Skeletal muscle tissue (tissue), 4 donors: Measurements from ENCODE around the gene BTBD18. TPM values are rescaled to one million over a fixed set of nuclear protein-coding genes. Genes with fewer than 3 reads are reported as not detected.

Source experiments
- H3K27ac ChIP-seq: one replicate; pipeline ENCODE4 v1.7.0; 2013; ENCODE audit warnings: mild to moderate bottlenecking, low read depth, low read length, inconsistent platforms
- H3K27me3 ChIP-seq, 3 donors: one replicate each; pipeline ENCODE4 v1.7.0; 2013; ENCODE audit warnings: low read length in 3 of 3; ENCODE audit not compliant: control insufficient read depth in 3 of 3, insufficient read depth in 3 of 3
- H3K36me3 ChIP-seq, 3 donors: one replicate each; pipeline ENCODE4 v1.7.0; 2013; ENCODE audit warnings: low read length in 3 of 3; ENCODE audit not compliant: control insufficient read depth in 3 of 3, insufficient read depth in 3 of 3
- H3K4me1 ChIP-seq, 3 donors: one replicate each; pipeline ENCODE4 v1.7.0; 2013; ENCODE audit warnings: low read length in 3 of 3, mild to moderate bottlenecking in 3 of 3; ENCODE audit not compliant: control insufficient read depth in 3 of 3, insufficient read depth in 3 of 3
- H3K4me3 ChIP-seq, 3 donors: one replicate each; pipeline ENCODE4 v1.7.0; 2013; ENCODE audit warnings: low read length in 3 of 3
- H3K9ac ChIP-seq, 3 donors: one replicate each; pipeline ENCODE4 v1.7.0; 2013; ENCODE audit warnings: low read length in 3 of 3, mild to moderate bottlenecking in 3 of 3, moderate library complexity in 2 of 3, low read depth in 1 of 3
- H3K9me3 ChIP-seq, 3 donors: one replicate each; pipeline ENCODE4 v1.7.0; 2013; ENCODE audit warnings: low read length in 3 of 3; ENCODE audit not compliant: control insufficient read depth in 3 of 3
- total RNA-seq: library from RNA; depleted of rRNA; stranded (reverse); fragments of >200 nt; gene quantifications from one replicate; pipeline ENCODE4 v1.2.3, GENCODE V29; 2014
- donor health status: Osteomylitis.

Gene BTBD18
- not detected for total RNA-seq

DNA sequence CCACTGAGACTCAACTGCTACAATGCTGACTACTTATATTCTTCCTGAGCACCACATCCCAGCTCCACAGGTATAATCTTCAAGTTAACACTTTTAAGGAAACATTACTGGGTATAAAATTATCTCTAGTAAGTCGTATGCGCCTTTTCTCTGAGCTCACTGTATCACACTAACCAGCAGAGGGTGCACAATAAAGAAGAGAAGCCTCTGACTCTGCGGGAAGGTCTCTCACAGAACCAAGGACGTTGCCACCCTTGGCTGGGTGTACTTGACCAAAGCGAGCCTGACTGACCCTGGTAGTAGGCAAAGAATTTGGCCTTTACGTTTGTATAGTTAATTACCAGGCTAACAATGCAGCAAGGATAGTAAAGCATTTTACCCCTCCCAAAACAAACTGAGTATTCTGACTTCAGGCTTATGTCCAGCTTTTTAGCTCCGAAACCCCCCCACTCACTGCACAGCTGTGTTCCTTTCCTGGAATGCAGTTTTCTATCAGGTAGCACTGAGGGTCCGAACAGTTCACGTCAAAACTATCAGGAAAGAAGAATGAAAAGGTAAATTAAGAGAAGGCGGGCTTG is at the start of gene BTBD18:
Gene BTBD18, minus strand, starts transcription at position 144 of the 578 bp plus-strand sequence. CDS start 631 bp downstream, outside the sequence.
- H3K9ac ChIP-seq, result no peak within 1 kb of the TSS
- no peak within 1 kb of the TSS for H3K4me3 ChIP-seq
- no peaks in the 10 kb centered on the region for H3K27me3 ChIP-seq
- peaks cover 0 to 9% (median 4%) of the 10 kb centered on the region in 3 donors for H3K36me3 ChIP-seq
- no peaks in the 10 kb centered on the region for H3K4me1 ChIP-seq
- no peaks in the 10 kb centered on the region for H3K9me3 ChIP-seq
- H3K27ac ChIP-seq, result no peak within 1 kb of the TSS

DNA sequence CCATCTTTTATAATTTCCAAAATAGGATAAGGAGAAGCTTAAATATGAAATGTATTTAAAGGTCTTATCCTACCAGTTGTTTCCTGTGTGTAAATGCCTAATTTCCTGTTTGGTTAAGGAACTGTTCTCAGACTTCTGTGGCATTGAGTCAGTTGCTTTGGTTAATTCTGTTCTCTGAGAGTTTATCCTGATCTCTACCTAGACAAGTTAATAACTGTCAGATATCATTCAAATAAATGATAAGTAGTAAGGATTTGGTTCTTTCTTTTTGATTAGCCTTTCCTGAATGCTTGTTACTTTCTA is 49.5 kb upstream of the BTBD18 start:
- H3K9ac ChIP-seq, result no peak overlapping the region
- H3K9me3 ChIP-seq, result no peaks in the 10 kb centered on the region
- peaks cover 28 to 30% (median 29%) of the 10 kb centered on the region in 3 donors for H3K4me1 ChIP-seq
- no peaks in the 10 kb centered on the region for H3K27me3 ChIP-seq
- no peak overlapping the region for H3K4me3 ChIP-seq
- H3K36me3 ChIP-seq, result peaks cover 26 to 53% (median 45%) of the 10 kb centered on the region in 3 donors
- no peak overlapping the region for H3K27ac ChIP-seq

DNA sequence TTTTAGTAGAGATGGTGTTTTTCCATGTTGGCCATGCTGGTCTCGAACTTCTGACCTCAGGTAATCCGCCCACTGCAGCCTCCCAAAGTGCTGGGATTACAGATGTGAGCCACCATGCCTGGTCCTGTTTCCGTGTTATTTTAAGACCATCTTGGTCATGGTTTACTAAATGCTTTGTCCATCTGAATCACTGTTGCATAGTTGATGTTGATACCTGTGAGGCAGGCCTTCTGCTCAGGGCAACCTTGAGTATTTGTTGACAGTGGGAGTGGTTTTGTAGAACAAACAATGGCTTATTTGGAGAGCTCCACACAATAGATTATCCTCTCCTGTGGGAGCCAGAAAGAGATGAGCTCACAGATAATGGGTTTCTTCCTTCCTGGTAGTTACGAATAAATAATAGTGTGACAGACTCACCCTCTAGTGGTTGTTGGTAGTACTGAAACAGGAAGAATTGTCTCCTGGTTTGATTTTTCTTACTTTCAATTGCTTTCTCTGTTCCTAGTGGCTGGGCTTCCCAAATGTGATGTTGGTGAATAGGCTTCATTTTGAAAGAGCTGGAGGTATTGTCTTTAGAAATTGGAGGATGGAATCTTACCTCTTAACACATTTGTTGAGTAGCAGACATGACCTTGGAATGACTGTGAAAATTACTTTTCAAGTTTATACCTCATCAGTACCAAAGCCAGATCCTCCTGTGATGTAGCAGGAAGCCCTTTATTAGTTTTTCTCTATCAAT is 49.0 kb upstream of the BTBD18 start:
- H3K27ac ChIP-seq, result peak overlapping the region; percentile 34
- no peak overlapping the region for H3K4me3 ChIP-seq
- H3K4me1 ChIP-seq, result peaks cover 24 to 25% (median 25%) of the 10 kb centered on the region in 3 donors
- H3K9me3 ChIP-seq, result no peaks in the 10 kb centered on the region
- H3K27me3 ChIP-seq, result no peaks in the 10 kb centered on the region
- H3K9ac ChIP-seq, result no peak overlapping the region
- H3K36me3 ChIP-seq, result peaks cover 26 to 52% (median 44%) of the 10 kb centered on the region in 3 donors

DNA sequence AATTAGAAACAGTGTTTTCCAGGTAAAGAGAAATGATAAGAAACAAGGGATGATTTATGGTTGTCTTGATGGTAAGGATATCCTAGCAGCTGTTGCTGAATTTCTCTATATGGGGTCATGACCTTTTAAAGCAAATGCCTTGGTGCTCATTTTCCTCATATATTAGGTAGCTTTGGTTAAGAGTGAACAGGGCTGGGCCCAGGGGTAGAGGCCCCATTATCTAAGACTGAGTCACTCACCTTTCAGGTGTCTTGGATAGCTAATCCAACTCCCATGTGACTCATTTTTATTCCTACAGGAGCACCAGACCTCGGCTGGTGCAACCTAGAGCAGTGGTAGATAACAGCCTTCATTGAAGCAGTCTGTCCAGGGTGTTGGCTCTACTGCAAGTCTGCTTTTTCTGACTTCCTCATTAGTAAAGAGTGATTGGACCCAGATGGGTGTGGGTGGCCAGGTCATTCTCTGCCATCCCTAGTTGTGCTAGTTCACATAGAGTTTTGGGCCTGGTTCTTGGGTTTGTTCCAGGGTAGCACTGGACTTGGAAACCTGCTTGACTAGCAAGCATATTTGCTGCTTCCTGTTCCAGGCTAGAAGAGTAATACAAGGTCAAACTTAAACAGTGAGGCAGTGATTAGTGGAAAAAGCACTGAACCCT is 47.4 kb upstream of the BTBD18 start:
- H3K9me3 ChIP-seq, result no peaks in the 10 kb centered on the region
- H3K4me3 ChIP-seq, result no peak overlapping the region
- peak overlapping the region; percentile 1 to 27 (median 7) for H3K9ac ChIP-seq
- peaks cover 28 to 45% (median 37%) of the 10 kb centered on the region in 3 donors for H3K36me3 ChIP-seq
- peaks cover 22 to 25% (median 25%) of the 10 kb centered on the region in 3 donors for H3K4me1 ChIP-seq
- H3K27me3 ChIP-seq, result no peaks in the 10 kb centered on the region
- peak overlapping the region; percentile 15 for H3K27ac ChIP-seq

DNA sequence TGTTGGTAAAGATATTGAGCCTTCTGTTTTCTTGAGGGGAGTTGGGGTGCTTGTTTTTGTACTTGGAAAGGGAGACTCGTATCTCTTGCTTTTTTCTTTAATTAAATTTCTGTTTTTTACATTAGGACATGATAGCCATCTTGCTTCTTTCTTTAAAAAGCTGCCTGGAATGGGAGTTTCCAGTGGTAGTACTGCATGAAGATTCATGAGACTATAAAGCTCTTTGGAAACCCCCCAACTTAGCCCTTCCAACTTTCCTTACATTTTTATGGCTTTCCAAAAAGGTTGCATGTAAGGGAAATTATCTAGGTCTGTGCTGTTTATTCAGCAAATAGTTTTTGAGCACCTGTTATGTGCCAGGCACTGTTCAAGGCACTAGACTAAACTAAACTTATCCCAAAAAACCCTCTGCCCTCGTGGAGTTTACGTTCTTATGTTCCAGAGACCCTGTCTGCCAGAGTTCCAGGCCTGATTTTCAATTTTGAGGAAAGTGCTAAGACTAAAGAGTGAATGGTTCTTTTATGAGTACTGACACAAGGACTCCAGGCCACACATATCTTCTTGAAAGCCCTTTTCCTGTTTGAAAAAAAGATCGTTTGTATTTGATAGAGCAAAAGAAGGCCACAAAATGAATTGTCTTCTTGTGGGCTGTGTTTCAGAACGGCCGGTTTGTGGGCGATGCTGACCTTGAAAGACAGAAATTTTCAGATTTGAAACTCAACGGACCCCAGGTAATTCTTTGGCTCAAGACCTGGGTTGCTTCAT is 41.9 kb upstream of the BTBD18 start:
- Histone ChIP-seq H3K27me3 (no peaks in the 10 kb centered on the region), H3K27ac (peak overlapping the region; percentile 50), H3K9ac (no peak overlapping the region), H3K4me1 (peaks cover 8 to 23% (median 13%) of the 10 kb centered on the region in 3 donors), H3K4me3 (no peak overlapping the region), H3K9me3 (no peaks in the 10 kb centered on the region), H3K36me3 (peaks cover 19 to 33% (median 30%) of the 10 kb centered on the region in 3 donors)

GRCh38 chr11:57792870-57793269 is 41.3 kb upstream of the BTBD18 start:
- Histone ChIP-seq H3K27ac (peak overlapping the region; percentile 50), H3K27me3 (no peaks in the 10 kb centered on the region), H3K36me3 (peaks cover 19 to 33% (median 29%) of the 10 kb centered on the region in 3 donors), H3K4me3 (no peak overlapping the region), H3K9ac (peak overlapping the region in 1 of 3 donors; percentile 41), H3K9me3 (no peaks in the 10 kb centered on the region), H3K4me1 (peaks cover 10 to 27% (median 19%) of the 10 kb centered on the region in 3 donors)

GRCh38 chr11:57792060-57792541 is 40.5 kb upstream of the BTBD18 start:
- H3K9me3 ChIP-seq, result no peaks in the 10 kb centered on the region
- no peak overlapping the region for H3K9ac ChIP-seq
- no peaks in the 10 kb centered on the region for H3K27me3 ChIP-seq
- peak overlapping the region; percentile 45 for H3K27ac ChIP-seq
- H3K4me3 ChIP-seq, result no peak overlapping the region
- peaks cover 17 to 33% (median 27%) of the 10 kb centered on the region in 3 donors for H3K36me3 ChIP-seq
- H3K4me1 ChIP-seq, result peaks cover 12 to 33% (median 23%) of the 10 kb centered on the region in 3 donors

DNA sequence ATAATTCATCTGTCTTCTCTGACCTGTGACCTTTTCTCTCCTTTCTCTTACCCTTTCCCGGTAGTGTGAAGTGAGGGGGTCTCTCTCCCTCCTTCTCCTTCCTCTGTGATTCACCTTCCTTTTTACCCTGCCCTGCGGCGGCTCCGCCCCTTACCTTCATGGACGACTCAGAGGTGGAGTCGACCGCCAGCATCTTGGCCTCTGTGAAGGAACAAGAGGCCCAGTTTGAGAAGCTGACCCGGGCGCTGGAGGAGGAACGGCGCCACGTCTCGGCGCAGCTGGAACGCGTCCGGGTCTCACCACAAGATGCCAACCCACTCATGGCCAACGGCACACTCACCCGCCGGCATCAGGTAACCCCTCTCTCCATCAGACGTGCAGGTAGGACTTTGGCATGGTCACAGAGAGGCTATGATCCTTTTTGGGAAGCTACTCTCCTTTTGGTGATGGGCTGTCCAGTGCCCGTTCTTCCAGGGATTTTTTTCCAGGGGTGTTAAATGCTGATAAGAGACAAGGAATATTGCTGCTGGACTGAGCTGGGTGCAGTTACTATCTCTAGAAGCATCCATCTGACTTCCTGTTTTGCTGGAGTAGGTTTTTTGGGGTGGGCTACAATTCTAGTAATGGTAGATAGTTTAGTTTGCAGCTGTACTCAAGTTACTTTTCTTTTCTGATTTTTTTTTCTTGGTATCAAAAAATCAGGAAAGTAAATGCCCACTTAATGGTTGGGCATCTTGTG is 39.9 kb upstream of the BTBD18 start:
- H3K4me1 ChIP-seq, result peaks cover 13 to 37% (median 24%) of the 10 kb centered on the region in 3 donors
- no peaks in the 10 kb centered on the region for H3K9me3 ChIP-seq
- H3K27me3 ChIP-seq, result no peaks in the 10 kb centered on the region
- no peak overlapping the region for H3K9ac ChIP-seq
- peaks cover 12 to 29% (median 22%) of the 10 kb centered on the region in 3 donors for H3K36me3 ChIP-seq
- peak overlapping the region; percentile 45 for H3K27ac ChIP-seq
- H3K4me3 ChIP-seq, result no peak overlapping the region

DNA sequence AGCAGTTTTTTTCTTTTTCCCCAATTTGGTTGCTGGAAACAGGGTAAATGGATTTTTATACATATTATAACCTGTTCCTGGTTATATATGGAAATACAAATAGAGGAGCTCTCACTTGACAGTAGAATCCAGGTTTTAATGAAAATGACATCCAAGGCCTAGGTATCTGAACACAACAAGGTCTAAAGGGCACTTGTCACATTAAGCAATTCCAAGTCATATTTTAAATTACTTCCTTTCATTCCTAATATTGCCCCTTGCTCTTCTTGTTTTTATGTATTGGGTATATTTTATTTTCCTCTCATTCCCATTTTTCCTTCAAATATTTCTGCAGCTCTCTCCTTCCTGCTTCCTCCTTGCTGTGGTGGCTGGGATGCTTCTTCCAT is 37.1 kb upstream of the BTBD18 start:
- Histone ChIP-seq H3K9ac (no peak overlapping the region), H3K4me3 (no peak overlapping the region), H3K9me3 (no peaks in the 10 kb centered on the region), H3K27me3 (no peaks in the 10 kb centered on the region), H3K36me3 (peaks cover 3 to 12% (median 8%) of the 10 kb centered on the region in 3 donors), H3K27ac (no peak overlapping the region), H3K4me1 (peaks cover 15 to 40% (median 27%) of the 10 kb centered on the region in 3 donors)
